Spleen (tissue), 11 donors: Measurements from ENCODE around the gene TUBA8. TPM values are rescaled to one million over a fixed set of nuclear protein-coding genes. Genes with fewer than 3 reads are reported as not detected.

Source experiments
- DNase-seq: peaks from one replicate; pipeline ENCODE4 v3.0.0-alpha.2; 2020
- H3K27ac ChIP-seq, 8 donors: fragments of 200-600 bp; sonication (generic) in 7 of 8; 1 replicate in 4 of 8; 2 replicates in 4 of 8; pipeline versions ENCODE4 v1.5.0 to v1.8.0; 2016 to 2021; ENCODE audit warnings: inconsistent platforms in 4 of 8, mild to moderate bottlenecking in 4 of 8, moderate library complexity in 1 of 8
- H3K27me3 ChIP-seq, 7 donors: fragments of 200-600 bp; sonication (generic) in 6 of 7; replicated peaks in 1 of 7; 1 replicate in 4 of 7; 2 replicates in 3 of 7; pipeline versions ENCODE4 v1.5.0 to v1.8.0; 2016 to 2021; ENCODE audit warnings: inconsistent platforms in 3 of 7, mild to moderate bottlenecking in 1 of 7
- H3K36me3 ChIP-seq, 6 donors: fragments of 200-600 bp; sonication (generic) in 5 of 6; 1 replicate in 4 of 6; 2 replicates in 2 of 6; pipeline versions ENCODE4 v1.5.0 to v1.8.0; 2016 to 2021; ENCODE audit warnings: inconsistent platforms in 2 of 6
- H3K4me1 ChIP-seq, 6 donors: fragments of 200-600 bp; sonication (generic) in 5 of 6; 1 replicate in 3 of 6; 2 replicates in 3 of 6; pipeline versions ENCODE4 v1.5.0 to v1.8.0; 2016 to 2021; ENCODE audit warnings: inconsistent platforms in 3 of 6
- H3K4me3 ChIP-seq, 8 donors: fragments of 200-600 bp; sonication (generic) in 7 of 8; 1 replicate in 4 of 8; 2 replicates in 4 of 8; pipeline versions ENCODE4 v1.5.0 to v1.8.0; 2016 to 2021; ENCODE audit warnings: inconsistent platforms in 4 of 8, mild to moderate bottlenecking in 4 of 8, moderate library complexity in 2 of 8
- H3K9me3 ChIP-seq, 8 donors: fragments of 200-600 bp; sonication (generic) in 7 of 8; 1 replicate in 4 of 8; 2 replicates in 4 of 8; pipeline versions ENCODE4 v1.5.0 to v1.8.0; 2016 to 2021; ENCODE audit warnings: inconsistent platforms in 4 of 8
- CTCF ChIP-seq, 11 experiments: fragments of 200-600 bp in 7 of 11; fragments of 450-650 bp in 4 of 11; sonication (generic) in 4 of 11; IDR thresholded peaks in 8 of 11; conservative IDR thresholded peaks in 3 of 11; 1 replicate in 7 of 11; 2 replicates in 4 of 11; pipeline versions ENCODE4 v1.4.0 to v1.8.0; 2016 to 2021; ENCODE audit warnings: antibody characterized with exemption in 11 of 11, inconsistent platforms in 4 of 11, mild to moderate bottlenecking in 1 of 11
- POLR2A ChIP-seq, 3 donors: fragments of 450-650 bp; IDR thresholded peaks; one replicate each; pipeline ENCODE4 v1.5.1; 2017; ENCODE audit warnings: antibody characterized with exemption in 3 of 3, mild to moderate bottlenecking in 1 of 3
- POLR2AphosphoS5 ChIP-seq, 3 donors: sonication (generic); formaldehyde crosslinking; IDR thresholded peaks; one replicate each; pipeline ENCODE4 v1.5.1; 2017; ENCODE audit warnings: antibody characterized with exemption in 3 of 3
- WGBS, 5 donors: extraction: QIAGEN DNeasy Blood & Tissue Kit in 3 of 5; methylation state at CpG; one replicate each; pipeline versions ENCODE4 v1.1.5 to v1.1.7; 2013 to 2018; 5-methylcytosine and 5-hydroxymethylcytosine counted together
- intact Hi-C: fragments of 100-400 bp; cut with DNase I; formaldehyde crosslinking; loops from one replicate; pipeline ENCODE4 v1.15.0; 2023; ENCODE audit warnings: low total_unique reads
- polyA plus RNA-seq, 3 donors: library from polyadenylated mRNA; stranded (reverse); fragments of 200-250 nt; gene quantifications; one replicate each; pipeline ENCODE4 v1.2.1, GENCODE V29; 2013
- total RNA-seq, 7 donors: library from RNA; depleted of rRNA in 3 of 7; stranded (reverse); fragments of >200 nt in 3 of 7; fragmentation: NEBNext Ultra II Directional in 4 of 7; extraction: Animal tissue kit (Norgen Biotek cat#: 25700) in 4 of 7; gene quantifications; one replicate each; pipeline versions ENCODE4 v1.1.0 to v1.2.1, GENCODE V29; 2016 to 2021
- donor health status: healthy with polysubstance abuse.
- donor health status: DM: no; HTN: no; CAD: no; lungs with moderate emphysema.
- donor health status: DM: no; HTN: no; CAD: no.
- donor health status: Bipolar disorder and iron deficiency.
- donor health status: healthy.
- donor health status: DM: no; HTN: no; CAD: no.
- donor health status: DM: yes; HTN: yes; CAD: no.

The TUBA8 gene
- total and polyA plus RNA-seq, 10 donors, result 2.2 to 5.7 (median 3.8) TPM

- Histone ChIP-seq H3K4me3 (peak overlapping the region in 1 of 8 donors; percentile 71), H3K36me3 (no peaks in the 10 kb centered on the region), H3K4me1 (peaks cover 17 to 64% (median 41%) of the 10 kb centered on the region in 6 donors), H3K27ac (no peak overlapping the region), H3K9me3 (peaks cover 0 to 4% (median 0%) of the 10 kb centered on the region in 8 donors), H3K27me3 (peaks cover 2 to 46% (median 15%) of the 10 kb centered on the region in 7 donors)
- intact Hi-C loops, result no loop called here
- TF ChIP-seq CTCF (IDR thresholded peaks at IDR 0.05 in 8 of 11, conservative IDR thresholded peaks at IDR 0.05 in 3 of 11) (no peak), POLR2A (IDR thresholded peaks at IDR 0.05) (no peak), POLR2AphosphoS5 (IDR thresholded peaks at IDR 0.05) (no peak)
- peak; percentile 56 for DNase-seq
- WGBS, 5 donors, result 77 to 84% (median 80%) methylated on average over 12 of the region's 12 CpGs
Observed at GRCh38 chr22:18111759-18112330, 1.2 kb downstream of the TUBA8 start.

GRCh38 chr22:18112440-18112839, 1.8 kb downstream of the TUBA8 start:
- Histone ChIP-seq H3K4me3 (no peak overlapping the region), H3K27ac (no peak overlapping the region), H3K27me3 (peaks cover 2 to 46% (median 15%) of the 10 kb centered on the region in 7 donors), H3K36me3 (no peaks in the 10 kb centered on the region), H3K4me1 (peaks cover 17 to 64% (median 41%) of the 10 kb centered on the region in 6 donors), H3K9me3 (no peaks in the 10 kb centered on the region)
- DNase-seq, result no peak
- WGBS, 5 donors, result 75 to 84% (median 82%) methylated on average over 6 of the region's 6 CpGs
- intact Hi-C loops, result no loop called here
- TF ChIP-seq POLR2AphosphoS5 (IDR thresholded peaks at IDR 0.05) (no peak), POLR2A (IDR thresholded peaks at IDR 0.05) (no peak), CTCF (IDR thresholded peaks at IDR 0.05 in 8 of 11, conservative IDR thresholded peaks at IDR 0.05 in 3 of 11) (no peak)

DNA sequence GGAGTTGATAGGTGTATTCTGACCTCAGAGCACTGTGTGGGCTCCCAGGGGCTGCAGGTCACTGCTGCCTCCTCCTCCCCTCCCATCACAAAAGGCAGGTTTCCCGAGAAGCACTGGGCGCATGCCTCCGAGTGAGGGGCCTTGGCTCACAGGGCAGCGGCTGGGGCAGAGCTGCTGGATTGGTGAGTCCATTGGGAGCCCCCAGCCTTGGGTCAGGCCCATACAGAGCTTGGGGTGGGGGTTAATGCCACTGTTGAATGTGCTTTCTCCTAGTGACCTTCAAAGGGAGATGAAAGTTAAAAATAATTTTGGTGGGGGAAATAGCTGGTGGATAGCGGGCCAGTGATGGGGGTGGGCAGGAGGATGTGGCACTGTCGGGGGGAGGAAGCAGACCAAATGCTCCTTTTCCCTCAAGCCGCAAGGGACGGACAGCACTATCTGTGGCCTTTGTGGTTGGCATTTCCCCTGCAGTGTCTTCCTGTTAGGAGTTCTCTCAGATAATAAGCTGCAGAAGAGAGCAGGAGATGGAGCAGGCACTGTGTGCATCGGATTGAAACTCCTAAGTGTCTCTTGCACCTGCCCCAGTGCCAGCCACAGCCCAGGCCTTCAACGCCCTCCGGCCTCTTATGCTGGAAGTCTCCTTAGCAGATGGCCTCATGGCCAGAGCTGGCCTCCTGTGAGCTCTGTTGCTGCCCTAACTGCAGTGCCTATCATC, 3.2 kb downstream of the TUBA8 start:
- peaks cover 2 to 46% (median 15%) of the 10 kb centered on the region in 7 donors for H3K27me3 ChIP-seq
- intact Hi-C loops, result no loop called here

More for the DNA sequence above, 3.2 kb downstream of the TUBA8 start:
- TF ChIP-seq CTCF (IDR thresholded peaks at IDR 0.05 in 8 of 11, conservative IDR thresholded peaks at IDR 0.05 in 3 of 11) (no peak), POLR2AphosphoS5 (IDR thresholded peaks at IDR 0.05) (no peak), POLR2A (IDR thresholded peaks at IDR 0.05) (no peak)
- H3K27ac ChIP-seq, result peak overlapping the region in 3 of 8 donors; percentile 16 to 27 (median 22)
- DNase-seq, result peak; percentile 69
- H3K4me1 ChIP-seq, result peaks cover 17 to 64% (median 41%) of the 10 kb centered on the region in 6 donors
- WGBS, 5 donors, result 18 to 43% (median 26%) methylated on average over 11 of the region's 11 CpGs
- no peak overlapping the region for H3K4me3 ChIP-seq
- no peaks in the 10 kb centered on the region for H3K36me3 ChIP-seq
- no peaks in the 10 kb centered on the region for H3K9me3 ChIP-seq
